Glomerular endothelial cell (primary cell): Measurements from ENCODE around the gene EOGT. TPM values are rescaled to one million over a fixed set of nuclear protein-coding genes. Genes with fewer than 3 reads are reported as not detected.
A peak's percentile ranks its signal among the peaks of the same experiment; 100 is the strongest.

ENCODE experiments used
- DNase-seq: peaks from one replicate; pipeline ENCODE4 v3.0.0-alpha.2; 2011; ENCODE audit warnings: low read depth, low spot score; ENCODE audit errors: extremely low read depth
- total RNA-seq: library from RNA; depleted of rRNA; stranded (reverse); fragments of >200 nt; gene quantifications from 2 replicates; pipeline ENCODE4 v1.2.3, GENCODE V29; 2015

EOGT gene
- total RNA-seq = 71.4 and 82.9 TPM in 2 replicates

GRCh38 chr3:69013253-69014021 is at the start of gene EOGT:
TSS of gene EOGT (minus strand) at chr3:69013684. CDS start at chr3:69009846, 3,838 bp downstream.
- no peak for DNase-seq

DNA sequence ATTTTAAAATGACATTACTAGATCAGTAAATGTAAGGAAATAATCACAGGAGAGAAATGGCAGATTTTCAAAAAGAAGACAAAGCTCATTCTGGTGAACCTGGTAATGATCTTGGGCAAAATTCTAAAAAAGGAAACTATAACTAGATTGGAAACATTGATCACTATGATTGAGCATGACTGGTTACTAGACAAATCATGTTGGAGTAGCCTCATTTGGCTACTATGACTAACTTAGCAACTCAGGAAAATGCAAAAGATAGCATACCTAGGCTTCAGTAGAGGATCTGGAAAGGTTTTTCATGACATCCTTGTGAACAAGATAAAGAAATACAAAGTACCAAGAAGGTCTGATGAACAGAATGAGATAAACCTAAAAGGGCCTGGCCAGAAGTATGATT is 46.2 kb upstream of the EOGT start:
- DNase-seq = no peak

DNA sequence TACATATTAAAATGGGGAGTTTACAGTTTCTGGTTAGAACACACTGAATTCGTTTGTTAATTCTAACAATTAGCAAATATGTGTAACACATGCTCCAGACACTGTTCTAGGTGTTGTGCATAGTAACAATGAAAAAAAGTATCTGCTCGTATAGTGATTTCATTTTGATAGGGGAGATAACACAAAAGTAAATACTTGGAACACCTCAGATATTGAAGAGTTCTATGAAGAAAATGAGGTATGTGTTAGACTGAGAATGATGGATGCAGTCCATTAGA is 45.4 kb upstream of the EOGT start:
- no peak for DNase-seq

DNA sequence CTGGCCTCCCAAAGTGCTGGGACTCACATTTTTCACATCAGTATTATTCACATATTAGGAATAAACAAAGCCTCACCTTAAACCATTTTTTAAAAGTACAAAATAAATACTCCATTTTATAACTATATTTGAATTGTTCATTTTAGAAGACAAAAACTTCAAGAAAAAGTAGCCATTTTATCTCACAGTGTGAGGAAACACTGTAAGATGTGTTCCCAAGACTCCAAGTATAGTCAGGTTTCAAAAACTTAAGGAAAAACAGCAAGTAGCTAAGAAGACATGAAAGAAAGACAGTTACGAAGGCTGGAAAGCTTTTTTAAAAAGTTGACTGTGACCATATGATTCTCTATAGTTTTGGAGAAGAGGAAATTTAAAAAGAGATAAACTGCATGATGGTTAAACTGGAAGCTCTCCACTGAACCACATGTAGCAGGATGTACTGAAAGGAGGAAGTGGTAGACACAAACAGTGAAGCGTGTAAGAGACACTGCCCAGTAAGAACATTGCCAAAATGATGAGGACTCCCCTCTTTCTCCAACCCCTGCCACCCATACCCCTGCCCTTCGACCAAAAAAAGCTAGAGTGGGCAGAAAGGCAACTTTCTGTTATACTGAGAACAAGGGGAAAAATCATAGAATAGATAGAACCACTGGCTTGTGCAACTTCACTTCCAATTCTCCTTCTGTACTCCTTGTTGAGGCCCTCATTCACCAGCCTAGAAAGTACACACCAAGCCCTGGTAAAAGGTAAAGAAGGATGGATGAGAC is 44.9 kb upstream of the EOGT start:
- DNase-seq = no peak

DNA sequence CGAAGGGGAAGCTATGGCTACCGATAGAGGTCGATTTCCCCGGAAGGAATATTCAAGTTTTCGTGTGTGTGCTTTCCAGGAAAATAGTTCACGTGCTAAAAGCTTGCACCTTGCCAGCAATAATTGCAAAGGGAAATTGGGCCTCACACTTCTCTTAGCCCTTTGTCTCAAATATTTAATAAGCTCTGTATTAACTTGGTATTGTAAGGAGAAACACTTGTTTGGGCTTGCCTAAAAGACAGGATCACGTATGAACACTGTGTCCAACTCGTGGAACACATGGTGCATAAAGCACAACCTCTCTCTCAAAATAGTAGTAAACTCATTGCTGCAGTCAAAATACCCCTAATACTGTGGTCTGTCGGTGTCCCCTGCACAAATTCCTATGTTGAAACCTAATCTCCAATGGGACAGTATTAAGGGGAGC is 39.0 kb upstream of the EOGT start:
- DNase-seq = no peak

DNA sequence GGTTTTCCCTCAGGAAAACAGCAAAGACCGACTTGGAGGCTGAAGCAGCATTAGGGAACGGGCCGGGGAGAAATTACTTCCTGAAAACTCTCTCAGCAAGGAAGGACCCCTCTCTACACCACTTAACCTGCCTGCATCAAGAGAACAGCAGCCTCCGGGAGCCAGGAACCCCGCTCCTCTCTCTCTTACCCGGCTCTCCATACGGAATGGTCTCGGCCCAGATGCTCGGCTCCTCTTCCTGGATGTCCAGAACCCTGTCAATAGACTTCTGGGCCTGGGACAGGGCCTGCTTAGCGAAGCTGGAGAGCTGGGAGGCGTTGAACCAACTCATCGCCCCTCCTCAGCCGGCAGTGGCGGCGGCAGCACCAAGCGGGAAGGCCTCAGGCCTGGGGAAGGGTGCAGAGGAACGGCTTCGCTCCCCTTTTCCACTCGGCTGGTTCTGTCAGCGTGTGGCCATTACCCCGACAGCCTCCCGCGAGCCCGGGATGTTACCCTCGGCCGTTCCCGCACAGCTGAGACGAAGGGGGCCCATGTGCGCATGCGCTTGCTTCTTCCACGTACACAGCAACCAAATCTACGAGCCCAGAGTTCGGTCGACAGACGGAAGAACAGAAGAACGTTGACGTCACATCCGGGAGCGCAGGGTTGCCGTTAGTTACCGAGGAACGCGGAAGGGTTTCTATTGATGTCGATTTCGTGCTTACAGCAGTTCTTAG is 38.4 kb upstream of the EOGT start, which contains the start of gene TMF1:
Gene TMF1, minus strand, starts transcription at position 578 of the 716 bp plus-strand sequence. Its CDS starts 247 bp downstream, at position 331.
- peak; percentile 98 for DNase-seq

GRCh38 chr3:69048990-69049389 is 35.5 kb upstream of the EOGT start:
- no peak for DNase-seq

DNA sequence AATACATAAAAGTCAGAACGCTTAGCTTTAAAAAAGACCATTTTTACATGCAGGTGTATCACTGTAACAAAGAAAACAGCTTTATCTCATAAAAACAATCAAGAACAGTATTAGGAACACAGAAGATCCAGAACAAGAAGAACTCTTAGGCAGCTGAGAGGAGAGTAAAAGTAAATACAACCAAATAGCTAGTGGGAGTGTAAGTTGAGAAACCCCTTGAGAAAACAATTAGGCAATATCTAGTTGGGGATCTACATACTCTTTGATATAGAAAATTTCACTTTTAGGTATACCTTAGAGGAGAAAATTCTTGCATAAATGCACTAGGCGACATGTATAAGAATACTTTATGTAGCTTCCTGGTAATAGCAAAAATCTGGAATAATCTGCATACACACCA is 31.1 kb upstream of the EOGT start:
- DNase-seq = no peak

DNA sequence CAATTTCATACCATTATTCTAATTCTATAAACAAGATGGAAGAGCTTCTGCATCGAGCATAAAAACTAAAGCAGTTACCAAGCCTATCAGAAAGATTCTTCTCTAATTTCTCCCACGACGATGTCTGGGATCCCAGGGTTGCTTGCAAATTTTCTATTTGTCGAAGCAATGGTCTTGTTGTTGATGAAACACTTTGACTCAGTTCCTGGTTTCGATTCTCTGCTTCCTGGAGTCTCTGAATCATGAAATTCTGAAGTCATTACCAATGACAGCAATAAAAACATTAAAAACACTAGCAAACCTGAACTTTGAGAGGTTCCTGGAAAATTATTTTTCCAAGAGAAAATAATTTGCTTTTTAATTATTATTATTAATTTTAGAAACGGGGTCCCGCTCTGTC is 20.0 kb upstream of the EOGT start:
- peak; percentile 90 for DNase-seq

- no peak for DNase-seq
Measured at GRCh38 chr3:69032737-69033136, 19.3 kb upstream of the EOGT start.

DNA sequence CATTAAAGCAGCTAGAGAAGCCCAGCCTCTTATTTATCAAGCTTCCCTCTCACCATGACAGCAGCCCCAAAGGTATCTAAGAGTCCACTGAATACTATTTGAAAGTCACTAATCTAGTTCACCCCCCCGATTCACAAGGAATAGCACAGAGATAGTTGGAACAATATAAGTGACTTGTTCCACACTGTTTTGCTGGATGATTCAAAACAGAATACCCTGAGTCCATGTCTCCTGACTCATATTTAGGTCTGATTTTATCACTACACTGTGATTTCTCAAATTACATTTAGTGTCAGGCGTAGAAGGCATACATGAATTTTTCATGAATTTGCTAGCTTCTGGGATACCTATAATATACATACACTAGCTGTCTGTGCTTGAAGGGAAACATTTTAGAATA is 18.7 kb upstream of the EOGT start:
- DNase-seq = no peak

GRCh38 chr3:69031635-69032034 is 18.2 kb upstream of the EOGT start:
- no peak for DNase-seq

DNA sequence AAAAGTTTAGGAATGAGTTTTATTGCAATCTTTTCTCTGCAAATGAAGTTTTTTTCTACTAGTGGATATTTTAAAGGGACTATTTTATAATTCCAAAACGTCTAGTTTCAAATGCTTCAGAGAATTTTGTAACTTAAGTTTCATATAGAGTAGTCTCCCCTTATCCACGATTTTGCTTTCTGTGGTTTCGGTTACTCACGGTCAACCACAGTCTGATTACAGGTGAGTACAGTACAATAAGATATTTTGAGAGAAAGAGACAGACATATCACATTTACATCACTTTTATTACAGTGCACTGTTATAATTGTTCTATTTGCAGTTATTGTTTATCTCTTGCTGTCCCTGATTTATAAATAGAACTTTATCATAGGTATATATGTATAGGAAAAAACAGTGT is 7.4 kb upstream of the EOGT start:
- DNase-seq = no peak

DNA sequence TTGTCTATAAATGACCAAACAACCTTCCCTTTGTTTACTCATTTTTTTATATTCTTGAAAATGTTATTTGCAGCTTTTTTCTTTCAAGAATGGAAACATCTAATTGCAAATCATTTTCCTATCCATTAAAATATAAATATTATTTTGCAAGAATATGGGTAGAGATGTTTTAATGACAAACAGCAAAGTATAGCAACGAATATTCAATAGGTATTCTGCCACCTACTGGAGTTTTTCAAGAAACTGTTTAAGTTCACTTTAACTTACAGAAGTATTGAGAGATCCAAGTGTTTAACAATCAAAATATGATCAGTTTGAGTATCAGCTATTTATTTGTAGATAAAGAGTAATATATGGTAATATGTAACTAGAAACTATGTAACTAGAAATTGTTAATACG is 6.9 kb upstream of the EOGT start:
- no peak for DNase-seq

DNA sequence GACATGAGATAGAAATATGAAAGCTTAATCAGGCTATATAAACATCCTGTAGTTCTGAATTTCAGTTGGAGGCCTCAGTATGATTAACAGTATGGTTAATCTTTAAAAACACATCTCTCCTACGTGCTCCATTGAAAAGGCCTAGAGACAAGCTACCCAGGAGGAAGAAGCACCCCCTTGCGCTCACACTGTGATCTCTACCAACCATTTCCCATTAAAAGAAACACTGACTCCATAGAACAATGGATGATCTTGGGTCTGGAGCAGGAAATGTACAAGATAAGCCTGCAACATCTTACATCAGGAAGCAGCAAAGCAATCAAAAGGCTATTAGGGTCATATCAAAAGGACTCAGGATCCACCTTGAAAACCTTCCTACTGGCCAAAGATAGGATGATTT is 3.4 kb upstream of the EOGT start:
- no peak for DNase-seq

- DNase-seq = no peak
Measured at GRCh38 chr3:69016102-69016501, 2.6 kb upstream of the EOGT start.

- no peak for DNase-seq
Measured at GRCh38 chr3:69014022-69014580, 617 bp upstream of the EOGT start.

DNA sequence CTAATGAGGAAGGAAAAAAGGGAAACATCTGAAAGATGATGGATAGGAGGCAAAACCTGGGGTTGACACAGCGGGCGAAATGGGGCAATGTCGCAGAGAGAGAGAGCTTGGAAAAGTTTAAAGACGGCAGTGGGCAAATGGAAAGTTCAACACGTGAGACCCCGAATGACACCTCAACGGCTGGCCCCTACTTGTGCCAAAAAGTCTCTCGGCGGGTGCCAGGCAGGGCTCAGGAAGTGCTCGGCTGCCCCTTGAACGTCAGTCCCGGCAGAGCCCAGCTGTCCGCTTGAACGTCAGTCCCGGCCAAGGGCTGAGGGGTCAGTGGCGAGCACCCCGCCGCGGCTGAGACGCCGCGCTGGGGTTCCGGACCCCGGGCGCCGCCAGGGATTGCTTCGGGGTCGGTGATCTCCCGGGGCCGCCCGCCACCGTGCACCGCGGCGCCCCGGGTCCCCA is 658 bp downstream of the EOGT start:
- no peak for DNase-seq

DNA sequence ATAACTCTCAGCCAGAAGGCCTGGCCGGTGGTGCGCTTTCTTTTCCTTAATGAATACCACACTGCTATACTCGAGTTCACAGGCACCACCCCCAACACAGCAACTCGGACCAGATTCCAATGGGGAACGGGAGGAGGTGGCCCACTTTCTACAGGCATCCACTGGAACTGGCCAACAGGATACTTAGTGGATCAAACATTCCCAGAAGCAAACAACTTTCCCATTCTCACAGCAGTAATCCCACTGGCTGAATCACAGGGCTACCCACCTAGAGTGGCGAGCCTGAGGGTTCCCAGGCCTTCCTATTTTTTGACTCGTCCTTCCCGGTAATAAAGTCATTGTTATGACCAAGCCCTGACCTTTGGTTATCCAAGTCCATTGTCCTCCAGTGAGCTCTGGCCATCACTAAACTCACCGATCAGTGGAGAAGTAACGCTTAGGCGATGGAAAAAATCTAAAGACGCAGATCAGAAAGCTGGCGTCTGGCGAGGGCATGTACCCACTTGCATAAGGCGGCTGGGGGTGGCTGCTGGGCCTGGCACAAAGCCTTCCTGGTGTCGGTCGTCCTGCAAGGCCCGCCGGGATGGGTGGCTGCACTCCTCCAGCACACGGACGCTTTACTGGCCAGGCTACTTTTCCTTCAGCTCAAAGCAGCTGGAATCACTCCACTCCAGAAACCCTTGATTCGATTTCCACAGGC is 1.2 kb downstream of the EOGT start:
- no peak for DNase-seq

- DNase-seq = no peak
Measured at GRCh38 chr3:69011096-69011730, 2.3 kb downstream of the EOGT start.
